ENCODE measurements around the gene MPND.

MPND gene

DNA sequence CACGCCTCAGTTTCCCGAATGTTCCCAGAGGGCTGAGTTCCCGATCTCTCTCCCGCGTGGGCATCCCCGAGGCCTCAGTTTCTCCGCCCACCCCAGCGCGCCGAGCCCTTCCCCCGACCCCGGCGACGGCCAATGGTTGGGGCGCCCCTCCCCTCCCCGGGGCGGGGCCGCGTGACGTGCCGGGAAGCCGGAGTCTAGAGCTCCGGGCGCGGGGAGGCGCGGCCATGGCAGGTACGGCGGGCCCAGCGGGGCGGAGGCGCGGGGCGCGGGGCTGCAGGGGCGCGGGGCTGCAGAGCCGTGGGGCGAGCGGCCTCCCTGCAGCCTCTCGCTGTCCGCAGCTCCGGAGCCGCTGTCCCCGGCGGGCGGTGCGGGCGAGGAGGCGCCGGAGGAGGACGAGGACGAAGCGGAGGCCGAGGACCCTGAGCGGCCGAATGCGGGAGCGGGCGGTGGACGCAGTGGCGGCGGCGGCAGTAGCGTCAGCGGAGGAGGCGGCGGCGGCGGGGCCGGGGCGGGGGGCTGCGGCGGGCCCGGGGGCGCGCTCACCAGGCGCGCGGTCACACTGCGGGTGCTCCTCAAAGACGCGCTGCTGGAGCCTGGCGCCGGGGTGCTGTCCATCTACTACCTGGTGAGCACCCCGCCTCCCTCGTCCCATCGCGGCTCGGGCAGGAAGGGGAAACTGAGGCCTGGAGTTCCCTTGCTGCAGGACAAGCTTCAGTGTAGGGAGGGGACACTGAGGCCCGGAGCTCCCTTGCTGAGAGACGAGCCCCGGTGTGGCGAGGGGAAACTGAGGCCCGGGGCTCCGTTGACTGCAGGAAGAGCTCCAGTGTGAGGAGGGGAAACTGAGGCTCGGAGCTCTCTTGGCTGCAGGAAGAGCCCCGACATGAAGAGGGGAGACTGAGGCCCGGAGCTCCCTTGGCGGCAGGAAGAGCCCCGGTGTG, at the start of gene MPND:
Gene MPND (plus strand): TSS at position 193 of the 938 bp plus-strand sequence. CDS start 32 bp downstream, at position 225.
- CTCF ChIA-PET: interaction anchor here (0.7 to 3.9 kb wide), 5 partner anchors 9 to 76 kb away, joined by 3 to 44 read pairs (median 9); no protein-coding TSS in a partner anchor
- Histone ChIP-seq H3K4me3 (ENCODE audit: low read depth, low read length) (peak within 1 kb of the TSS; percentile 73), H3K4me1 (ENCODE audit: control insufficient read depth, insufficient read depth, low read length) (peaks cover 3% of the 10 kb centered on the region; the same call in 1 of the 2 replicates), H3K36me3 (ENCODE audit: control insufficient read depth in 2 of 2, insufficient read depth in 1 of 2, low read length in 2 of 2) (peaks cover 6 to 17% of the 10 kb centered on the region in 2 experiments; a peak in 2 of 3 replicates), H3K9me3 (ENCODE audit: control insufficient read depth, insufficient read depth, low read depth, low read length) (no peaks in the 10 kb centered on the region), H3K27ac (ENCODE audit: extremely low read depth, low read depth, low read length) (peak within 1 kb of the TSS; percentile 68)
- POLR2A ChIA-PET: interaction anchor here (0.8 to 3.2 kb wide), 30 partner anchors 9 to 1868 kb away, joined by 3 to 29 read pairs (median 6); partner anchors contain the start of genes CHAF1A, FSD1, GADD45B and HDGFL2
- TF ChIP-seq GLIS2 (tag by site-specific recombination; IDR thresholded peaks at IDR 0.05): peak; percentile 22; the same call in 1 of the 2 replicates
- no peak for TF ChIP-seq IKZF3 (tag by site-specific recombination; IDR thresholded peaks at IDR 0.05)
- 0 out of 2 replicates have a peak, but pooled peaks have one; percentile 10 for TF ChIP-seq ZIC2 (tag by site-specific recombination; IDR thresholded peaks at IDR 0.05)
- peak; percentile 57; the same call in 1 of the 2 replicates for TF ChIP-seq REST (tag by site-specific recombination; IDR thresholded peaks at IDR 0.05)
- no peak for TF ChIP-seq ZNF664 (tag by site-specific recombination; IDR thresholded peaks at IDR 0.05)
- TF ChIP-seq SP2 (tag by site-specific recombination; IDR thresholded peaks at IDR 0.05): peak; percentile 56
- TF ChIP-seq KLF10 (tag by site-specific recombination; IDR thresholded peaks at IDR 0.05): peak; percentile 26; the same call in 1 of the 2 replicates
- no peak for TF ChIP-seq ZSCAN23 (tag by site-specific recombination; IDR thresholded peaks at IDR 0.05)
- peak; percentile 85 for TF ChIP-seq KLF9 (tag by site-specific recombination; IDR thresholded peaks at IDR 0.05; ENCODE audit: low read depth)
- peak; percentile 51; the same call in 1 of the 2 replicates for TF ChIP-seq EGR2 (tag by site-specific recombination; IDR thresholded peaks at IDR 0.05; ENCODE audit: low read depth)
- TF ChIP-seq BCL11A (tag by site-specific recombination; IDR thresholded peaks at IDR 0.05; ENCODE audit: low read depth): no peak
- no peak for TF ChIP-seq ZNF548 (tag by site-specific recombination; IDR thresholded peaks at IDR 0.05)
- no peak for TF ChIP-seq ZNF658 (tag by site-specific recombination; IDR thresholded peaks at IDR 0.05)
- peak; percentile 67 for TF ChIP-seq SP3 (tag by site-specific recombination; IDR thresholded peaks at IDR 0.05)
- peak; percentile 0 for TF ChIP-seq KLF17 (tag by site-specific recombination; IDR thresholded peaks at IDR 0.05)
- no peak for TF ChIP-seq ZSCAN5A (tag by site-specific recombination; IDR thresholded peaks at IDR 0.05)
- TF ChIP-seq, protein P1, sequence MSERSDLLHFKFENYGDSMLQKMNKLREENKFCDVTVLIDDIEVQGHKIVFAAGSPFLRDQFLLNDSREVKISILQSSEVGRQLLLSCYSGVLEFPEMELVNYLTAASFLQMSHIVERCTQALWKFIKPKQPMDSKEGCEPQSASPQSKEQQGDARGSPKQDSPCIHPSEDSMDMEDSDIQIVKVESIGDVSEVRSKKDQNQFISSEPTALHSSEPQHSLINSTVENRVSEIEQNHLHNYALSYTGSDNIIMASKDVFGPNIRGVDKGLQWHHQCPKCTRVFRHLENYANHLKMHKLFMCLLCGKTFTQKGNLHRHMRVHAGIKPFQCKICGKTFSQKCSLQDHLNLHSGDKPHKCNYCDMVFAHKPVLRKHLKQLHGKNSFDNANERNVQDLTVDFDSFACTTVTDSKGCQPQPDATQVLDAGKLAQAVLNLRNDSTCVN (tag by site-specific recombination; optimal IDR thresholded peaks at IDR 0.05): peak; percentile 76
- TF ChIP-seq ZNF629 (tag by site-specific recombination; IDR thresholded peaks at IDR 0.05): no peak
- TF ChIP-seq ZNF610 (tag by site-specific recombination; IDR thresholded peaks at IDR 0.05; ENCODE audit: borderline replicate concordance): 0 out of 2 replicates have a peak, but pooled peaks have one; percentile 6
- TF ChIP-seq HOXD13 (CRISPR knock-in tag; IDR thresholded peaks at IDR 0.05; ENCODE audit: borderline replicate concordance): no peak
- no peak for TF ChIP-seq ZNF837 (tag by site-specific recombination; IDR thresholded peaks at IDR 0.05)
- no peak for TF ChIP-seq YY1 (tag by site-specific recombination; IDR thresholded peaks at IDR 0.05)
- peak; percentile 79; the same call in 1 of the 2 replicates for TF ChIP-seq ZFHX2 (tag by site-specific recombination; conservative IDR thresholded peaks at IDR 0.05)
- TF ChIP-seq, protein P2, sequence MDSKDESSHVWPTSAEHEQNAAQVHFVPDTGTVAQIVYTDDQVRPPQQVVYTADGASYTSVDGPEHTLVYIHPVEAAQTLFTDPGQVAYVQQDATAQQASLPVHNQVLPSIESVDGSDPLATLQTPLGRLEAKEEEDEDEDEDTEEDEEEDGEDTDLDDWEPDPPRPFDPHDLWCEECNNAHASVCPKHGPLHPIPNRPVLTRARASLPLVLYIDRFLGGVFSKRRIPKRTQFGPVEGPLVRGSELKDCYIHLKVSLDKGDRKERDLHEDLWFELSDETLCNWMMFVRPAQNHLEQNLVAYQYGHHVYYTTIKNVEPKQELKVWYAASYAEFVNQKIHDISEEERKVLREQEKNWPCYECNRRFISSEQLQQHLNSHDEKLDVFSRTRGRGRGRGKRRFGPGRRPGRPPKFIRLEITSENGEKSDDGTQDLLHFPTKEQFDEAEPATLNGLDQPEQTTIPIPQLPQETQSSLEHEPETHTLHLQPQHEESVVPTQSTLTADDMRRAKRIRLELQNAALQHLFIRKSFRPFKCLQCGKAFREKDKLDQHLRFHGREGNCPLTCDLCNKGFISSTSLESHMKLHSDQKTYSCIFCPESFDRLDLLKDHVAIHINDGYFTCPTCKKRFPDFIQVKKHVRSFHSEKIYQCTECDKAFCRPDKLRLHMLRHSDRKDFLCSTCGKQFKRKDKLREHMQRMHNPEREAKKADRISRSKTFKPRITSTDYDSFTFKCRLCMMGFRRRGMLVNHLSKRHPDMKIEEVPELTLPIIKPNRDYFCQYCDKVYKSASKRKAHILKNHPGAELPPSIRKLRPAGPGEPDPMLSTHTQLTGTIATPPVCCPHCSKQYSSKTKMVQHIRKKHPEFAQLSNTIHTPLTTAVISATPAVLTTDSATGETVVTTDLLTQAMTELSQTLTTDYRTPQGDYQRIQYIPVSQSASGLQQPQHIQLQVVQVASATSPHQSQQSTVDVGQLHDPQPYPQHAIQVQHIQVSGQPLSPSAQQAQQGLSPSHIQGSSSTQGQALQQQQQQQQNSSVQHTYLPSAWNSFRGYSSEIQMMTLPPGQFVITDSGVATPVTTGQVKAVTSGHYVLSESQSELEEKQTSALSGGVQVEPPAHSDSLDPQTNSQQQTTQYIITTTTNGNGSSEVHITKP (tag by site-specific recombination; IDR thresholded peaks at IDR 0.05): peak; percentile 30; the same call in 1 of the 2 replicates
- TF ChIP-seq ZNF133 (tag by site-specific recombination; IDR thresholded peaks at IDR 0.05): no peak
- no peak for TF ChIP-seq TRIM28 (IDR thresholded peaks at IDR 0.05; ENCODE audit: borderline replicate concordance, low read length)

Data from HEK293 (cell line).